H1 (cell line): ENCODE measurements around the gene ARHGEF2.

Experiments used
- BRCA1 ChIP-seq: IDR thresholded peaks from 2 replicates; pipeline ENCODE4 v1.6.1; 2012; ENCODE audit warnings: low read depth, low read length, improper control_type of control experiment
- CHD1 ChIP-seq: IDR thresholded peaks from 2 replicates; pipeline ENCODE4 v1.6.1; 2012; ENCODE audit warnings: low read depth, low read length, improper control_type of control experiment
- EP300 ChIP-seq, 2 experiments: IDR thresholded peaks; 1 replicate in 1 of 2; 2 replicates in 1 of 2; pipeline ENCODE4 v1.6.1; 2011 to 2012; ENCODE audit warnings: low read depth in 2 of 2, low read length in 2 of 2, mild to moderate bottlenecking in 2 of 2, borderline replicate concordance in 1 of 2, inconsistent platforms in 1 of 2, moderate library complexity in 1 of 2
- EZH2 ChIP-seq: fragments of 200-600 bp; sonication (generic); IDR thresholded peaks from 2 replicates; pipeline ENCODE4 v1.7.1; 2012; ENCODE audit warnings: low read depth, mild to moderate bottlenecking, moderate library complexity, low read length, inconsistent platforms; ENCODE audit not compliant: severe bottlenecking
- MAFK ChIP-seq: IDR thresholded peaks from 2 replicates; pipeline ENCODE4 v1.6.1; 2012; ENCODE audit warnings: low read depth, mild to moderate bottlenecking, improper control_type of control experiment, low read length
- POLR2A ChIP-seq, 2 experiments: IDR thresholded peaks; 1 replicate in 1 of 2; 2 replicates in 1 of 2; pipeline ENCODE4 v1.6.1; 2011; ENCODE audit warnings: low read depth in 2 of 2, low read length in 2 of 2, mild to moderate bottlenecking in 2 of 2; ENCODE audit errors: control extremely low read depth in 1 of 2
- POLR2AphosphoS5 ChIP-seq: IDR thresholded peaks from 2 replicates; pipeline ENCODE4 v1.6.1; 2011; ENCODE audit warnings: low read depth, low read length
- SAP30 ChIP-seq: fragments of 300-600 bp; sonication (generic); IDR thresholded peaks from 2 replicates; pipeline ENCODE4 v1.7.1; 2012; ENCODE audit warnings: low read length, moderate library complexity, mild to moderate bottlenecking, inconsistent platforms; ENCODE audit not compliant: insufficient read depth, insufficient replicate concordance
- SIN3A ChIP-seq, 2 experiments: IDR thresholded peaks in 1 of 2; conservative IDR thresholded peaks in 1 of 2; 2 replicates each; pipeline ENCODE4 v1.6.1; 2011 to 2012; ENCODE audit warnings: low read length in 2 of 2, improper control_type of control experiment in 1 of 2, low read depth in 1 of 2, mild to moderate bottlenecking in 1 of 2
- TAF1 ChIP-seq: IDR thresholded peaks from 2 replicates; pipeline ENCODE4 v1.6.1; 2011; ENCODE audit warnings: mild to moderate bottlenecking, low read depth, low read length
- TF ChIP-seq, protein P1 (sequence below), 3 experiments: IDR thresholded peaks; 1 replicate in 2 of 3; 2 replicates in 1 of 3; pipeline versions ENCODE4 v1.5.1 to v1.6.1; 2011; ENCODE audit warnings: low read length in 3 of 3, mild to moderate bottlenecking in 3 of 3, inconsistent platforms in 2 of 3, low read depth in 1 of 3, moderate library complexity in 1 of 3; ENCODE audit not compliant: insufficient read depth in 1 of 3; ENCODE audit errors: control extremely low read depth in 1 of 3
- TF ChIP-seq, protein P2 (sequence below): IDR thresholded peaks from 2 replicates; pipeline ENCODE4 v1.6.1; 2011; ENCODE audit warnings: low read length, improper control_type of control experiment
- TF ChIP-seq, protein P3 (sequence below): IDR thresholded peaks from 2 replicates; pipeline ENCODE4 v1.6.1; 2012; ENCODE audit warnings: inconsistent platforms

DNA sequence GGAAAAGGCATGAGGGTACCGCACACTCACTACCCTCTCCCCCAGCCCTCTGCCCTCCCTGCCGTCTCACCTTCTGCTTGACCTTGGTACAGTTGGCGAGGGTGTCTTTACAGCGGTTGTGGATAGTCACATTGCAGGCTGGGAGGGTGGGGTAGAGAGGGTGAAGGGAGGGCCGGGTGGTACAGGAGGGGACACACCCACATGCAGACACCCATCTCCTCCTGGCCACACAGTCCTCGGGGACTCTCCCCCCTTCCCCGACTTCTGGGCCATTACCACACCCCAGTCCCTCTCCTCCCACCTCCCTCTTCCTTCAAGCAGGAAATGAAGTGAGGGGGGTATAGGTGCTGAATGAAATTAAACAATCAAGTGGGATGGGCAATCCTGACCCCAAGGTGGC is 11.6 kb downstream of the ARHGEF2 start:
- TF ChIP-seq POLR2A (IDR thresholded peaks at IDR 0.05; ENCODE audit: control extremely low read depth in 1 of 2, low read depth in 2 of 2, low read length in 2 of 2) (no peak), CHD1 (no peak), EP300 (IDR thresholded peaks at IDR 0.05; ENCODE audit: borderline replicate concordance in 1 of 2, low read depth in 2 of 2, low read length in 2 of 2) (no peak), EZH2 (no peak), BRCA1 (no peak), SAP30 (no peak), MAFK (no peak), SIN3A (conservative IDR thresholded peaks at IDR 0.05 in 1 of 2, IDR thresholded peaks at IDR 0.05 in 1 of 2; ENCODE audit: low read depth in 1 of 2, low read length in 2 of 2) (no peak), POLR2AphosphoS5 (no peak), TAF1 (no peak)
- TF ChIP-seq, protein P1, sequence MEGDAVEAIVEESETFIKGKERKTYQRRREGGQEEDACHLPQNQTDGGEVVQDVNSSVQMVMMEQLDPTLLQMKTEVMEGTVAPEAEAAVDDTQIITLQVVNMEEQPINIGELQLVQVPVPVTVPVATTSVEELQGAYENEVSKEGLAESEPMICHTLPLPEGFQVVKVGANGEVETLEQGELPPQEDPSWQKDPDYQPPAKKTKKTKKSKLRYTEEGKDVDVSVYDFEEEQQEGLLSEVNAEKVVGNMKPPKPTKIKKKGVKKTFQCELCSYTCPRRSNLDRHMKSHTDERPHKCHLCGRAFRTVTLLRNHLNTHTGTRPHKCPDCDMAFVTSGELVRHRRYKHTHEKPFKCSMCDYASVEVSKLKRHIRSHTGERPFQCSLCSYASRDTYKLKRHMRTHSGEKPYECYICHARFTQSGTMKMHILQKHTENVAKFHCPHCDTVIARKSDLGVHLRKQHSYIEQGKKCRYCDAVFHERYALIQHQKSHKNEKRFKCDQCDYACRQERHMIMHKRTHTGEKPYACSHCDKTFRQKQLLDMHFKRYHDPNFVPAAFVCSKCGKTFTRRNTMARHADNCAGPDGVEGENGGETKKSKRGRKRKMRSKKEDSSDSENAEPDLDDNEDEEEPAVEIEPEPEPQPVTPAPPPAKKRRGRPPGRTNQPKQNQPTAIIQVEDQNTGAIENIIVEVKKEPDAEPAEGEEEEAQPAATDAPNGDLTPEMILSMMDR (IDR thresholded peaks at IDR 0.05; ENCODE audit: control extremely low read depth in 1 of 3, insufficient read depth in 1 of 3, low read depth in 1 of 3, low read length in 3 of 3), result no peak
- TF ChIP-seq, protein P2, sequence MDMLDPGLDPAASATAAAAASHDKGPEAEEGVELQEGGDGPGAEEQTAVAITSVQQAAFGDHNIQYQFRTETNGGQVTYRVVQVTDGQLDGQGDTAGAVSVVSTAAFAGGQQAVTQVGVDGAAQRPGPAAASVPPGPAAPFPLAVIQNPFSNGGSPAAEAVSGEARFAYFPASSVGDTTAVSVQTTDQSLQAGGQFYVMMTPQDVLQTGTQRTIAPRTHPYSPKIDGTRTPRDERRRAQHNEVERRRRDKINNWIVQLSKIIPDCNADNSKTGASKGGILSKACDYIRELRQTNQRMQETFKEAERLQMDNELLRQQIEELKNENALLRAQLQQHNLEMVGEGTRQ, result no peak
- TF ChIP-seq, protein P3, sequence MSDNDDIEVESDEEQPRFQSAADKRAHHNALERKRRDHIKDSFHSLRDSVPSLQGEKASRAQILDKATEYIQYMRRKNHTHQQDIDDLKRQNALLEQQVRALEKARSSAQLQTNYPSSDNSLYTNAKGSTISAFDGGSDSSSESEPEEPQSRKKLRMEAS, result no peak
